Measurements from ENCODE around the gene PIWIL4. TPM values are rescaled to one million over a fixed set of nuclear protein-coding genes. Genes with fewer than 3 reads are reported as not detected.
A peak's percentile ranks its signal among the peaks of the same experiment; 100 is the strongest.

Gene PIWIL4
- total RNA-seq (2014; rRNA removed; shearing (Covaris generic)), result not detected in 2 replicates

DNA sequence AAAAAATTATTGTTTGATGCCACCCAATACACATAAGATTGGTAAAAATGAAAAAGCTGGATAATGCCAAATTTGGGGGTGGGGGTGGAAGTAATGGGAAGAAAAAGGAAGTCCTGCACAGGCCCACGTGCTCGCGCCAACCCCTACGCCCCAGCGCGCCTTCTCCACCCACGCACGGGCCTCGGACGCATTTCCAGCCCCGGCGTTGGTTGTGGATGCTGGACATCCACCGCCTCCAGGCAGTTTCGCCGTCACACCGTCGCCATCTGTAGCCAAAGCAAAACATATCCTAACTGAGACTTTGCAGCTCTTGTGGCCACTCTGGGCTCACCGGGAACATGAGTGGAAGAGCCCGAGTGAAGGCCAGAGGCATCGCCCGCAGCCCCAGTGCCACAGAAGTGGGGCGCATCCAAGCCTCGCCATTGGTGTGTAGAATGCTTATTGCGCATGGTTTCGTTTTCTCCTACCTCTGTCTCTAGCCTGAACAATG is at the start of gene PIWIL4:
TSS of gene PIWIL4 (plus strand) at position 188 of the 490 bp plus-strand sequence. CDS start at position 339, 151 bp downstream.
- Histone ChIP-seq H3K9me3 (replicated peaks) (no peaks in the 10 kb centered on the region), H3K4me1 (no peaks in the 10 kb centered on the region), H3K4me3 (no peak within 1 kb of the TSS), H3K36me3 (no peaks in the 10 kb centered on the region), H3K27me3 (no peaks in the 10 kb centered on the region), H3K27ac (no peak within 1 kb of the TSS)
- no peak for DNase-seq

DNA sequence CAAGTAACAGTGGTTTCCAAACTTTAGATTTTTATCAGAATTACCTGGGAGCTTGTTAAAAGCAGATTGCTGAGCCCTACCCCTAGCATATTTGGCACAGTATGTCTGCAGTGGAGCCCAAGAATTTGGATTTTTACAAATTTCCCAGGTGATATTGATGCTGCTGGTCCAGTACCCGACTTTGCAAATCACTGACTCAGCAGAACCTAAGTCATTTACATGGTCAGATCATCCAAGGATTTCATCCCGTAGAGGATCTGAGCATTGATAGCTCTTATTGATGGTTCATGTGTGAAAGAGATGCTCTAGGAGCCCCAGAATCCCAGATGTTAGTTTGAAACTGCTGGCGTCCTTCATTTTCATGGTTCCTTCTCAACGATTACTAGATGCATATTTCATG is 48.9 kb upstream of the PIWIL4 start:
- Histone ChIP-seq H3K4me3 (no peak overlapping the region), H3K9me3 (replicated peaks) (no peaks in the 10 kb centered on the region), H3K4me1 (no peaks in the 10 kb centered on the region), H3K27me3 (no peaks in the 10 kb centered on the region), H3K36me3 (no peaks in the 10 kb centered on the region), H3K27ac (no peak overlapping the region)
- no peak for DNase-seq

DNA sequence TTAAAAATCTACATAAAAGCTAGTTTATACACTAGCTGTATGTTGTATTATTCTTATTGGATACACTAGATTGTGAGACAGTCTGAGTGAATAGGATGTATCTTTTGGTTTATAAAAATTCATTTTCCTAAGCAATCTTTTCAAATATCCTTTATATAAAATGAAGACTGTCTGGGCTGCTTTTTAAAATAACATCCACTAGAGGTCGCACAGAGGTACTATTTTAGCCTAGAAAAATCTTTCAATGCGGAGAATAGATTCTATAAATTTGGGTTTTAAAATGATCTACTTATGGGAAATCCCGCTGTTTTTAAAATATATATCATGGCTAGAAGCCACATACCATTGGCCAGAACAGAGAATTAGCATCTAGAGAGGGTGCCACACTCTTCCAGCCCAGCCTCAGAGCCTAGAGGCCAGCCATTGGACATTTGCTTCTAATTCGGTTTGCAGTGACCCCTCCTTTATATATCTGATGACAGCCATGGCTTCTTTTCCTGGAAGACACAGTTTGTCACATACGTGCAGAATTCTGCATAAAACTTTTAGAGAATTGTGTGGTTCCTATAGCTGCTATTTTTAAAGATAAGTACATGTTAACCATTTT is 47.6 kb upstream of the PIWIL4 start:
- H3K27ac ChIP-seq, result no peak overlapping the region
- no peaks in the 10 kb centered on the region for H3K27me3 ChIP-seq
- H3K4me1 ChIP-seq, result no peaks in the 10 kb centered on the region
- no peak overlapping the region for H3K4me3 ChIP-seq
- H3K9me3 ChIP-seq (replicated peaks), result no peaks in the 10 kb centered on the region
- DNase-seq, result peak in 1 of 2 experiments; percentile 54
- H3K36me3 ChIP-seq, result no peaks in the 10 kb centered on the region

GRCh38 chr11:94521684-94522083 is 45.5 kb upstream of the PIWIL4 start:
- H3K4me1 ChIP-seq, result no peaks in the 10 kb centered on the region
- H3K9me3 ChIP-seq (replicated peaks), result no peaks in the 10 kb centered on the region
- H3K36me3 ChIP-seq, result no peaks in the 10 kb centered on the region
- no peak overlapping the region for H3K4me3 ChIP-seq
- H3K27me3 ChIP-seq, result no peaks in the 10 kb centered on the region
- no peak overlapping the region for H3K27ac ChIP-seq
- peak in 1 of 2 experiments; percentile 7 for DNase-seq

DNA sequence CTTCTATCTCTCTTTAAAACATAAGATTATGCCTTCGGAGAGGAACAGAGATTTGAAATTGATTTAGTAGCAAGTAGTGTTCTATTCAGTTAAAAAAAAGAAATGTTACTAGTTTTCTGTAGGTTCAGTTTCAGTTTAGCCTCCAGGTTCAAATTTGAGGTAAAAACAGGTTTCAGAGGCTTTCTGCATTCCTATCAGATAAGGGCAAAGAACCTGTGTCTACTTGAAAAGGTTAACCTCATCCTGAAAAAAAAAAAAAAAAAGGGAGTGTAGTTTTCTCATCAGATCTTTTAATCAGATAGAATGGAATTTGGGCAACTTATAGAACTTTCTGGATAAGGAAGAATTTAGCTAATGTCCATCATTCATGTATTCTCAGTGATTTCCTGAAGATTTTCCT is 42.8 kb upstream of the PIWIL4 start:
- no peaks in the 10 kb centered on the region for H3K9me3 ChIP-seq (replicated peaks)
- H3K4me1 ChIP-seq, result no peaks in the 10 kb centered on the region
- no peak overlapping the region for H3K27ac ChIP-seq
- H3K27me3 ChIP-seq, result no peaks in the 10 kb centered on the region
- no peak overlapping the region for H3K4me3 ChIP-seq
- DNase-seq, result no peak
- H3K36me3 ChIP-seq, result no peaks in the 10 kb centered on the region

DNA sequence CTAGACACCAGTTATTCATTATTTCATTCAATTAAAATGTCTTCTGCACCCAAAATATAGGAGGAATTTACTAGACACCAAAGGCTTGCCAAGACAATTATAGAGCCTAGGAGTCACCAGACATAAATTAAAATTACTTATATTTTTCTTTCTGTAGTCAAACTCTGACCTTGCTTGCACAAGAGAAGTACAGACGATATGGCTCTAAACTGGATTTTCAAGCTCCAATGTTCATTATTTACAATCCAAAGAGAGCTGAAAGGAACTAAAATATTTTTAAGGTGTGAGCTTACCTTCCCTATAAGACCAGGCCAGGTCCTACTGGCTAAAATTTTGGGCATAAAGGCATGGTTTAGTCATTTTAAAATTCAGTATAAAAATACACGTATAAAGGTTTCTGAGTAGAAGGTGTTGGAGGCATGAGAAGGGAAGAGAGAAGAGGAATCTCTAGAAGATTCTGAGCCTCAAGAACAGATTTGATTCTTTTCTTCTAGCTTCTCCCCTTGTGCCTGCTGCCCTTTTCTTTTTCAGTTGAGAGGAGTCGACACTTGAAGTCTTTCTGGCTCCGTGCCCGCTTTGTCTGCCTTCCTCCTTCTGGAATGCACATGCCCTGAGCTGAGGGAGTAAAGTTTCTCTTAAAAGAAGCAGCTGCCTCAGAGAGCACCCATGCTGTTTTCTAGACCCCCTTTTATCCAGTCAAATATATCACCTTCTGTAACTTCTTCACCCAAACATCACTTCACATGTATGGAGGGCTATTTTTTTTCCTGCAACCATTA is 41.4 kb upstream of the PIWIL4 start:
- DNase-seq, result peak; percentile 73 to 76
- no peaks in the 10 kb centered on the region for H3K9me3 ChIP-seq (replicated peaks)
- no peaks in the 10 kb centered on the region for H3K27me3 ChIP-seq
- H3K4me1 ChIP-seq, result no peaks in the 10 kb centered on the region
- no peak overlapping the region for H3K4me3 ChIP-seq
- H3K27ac ChIP-seq, result no peak overlapping the region
- no peaks in the 10 kb centered on the region for H3K36me3 ChIP-seq

DNA sequence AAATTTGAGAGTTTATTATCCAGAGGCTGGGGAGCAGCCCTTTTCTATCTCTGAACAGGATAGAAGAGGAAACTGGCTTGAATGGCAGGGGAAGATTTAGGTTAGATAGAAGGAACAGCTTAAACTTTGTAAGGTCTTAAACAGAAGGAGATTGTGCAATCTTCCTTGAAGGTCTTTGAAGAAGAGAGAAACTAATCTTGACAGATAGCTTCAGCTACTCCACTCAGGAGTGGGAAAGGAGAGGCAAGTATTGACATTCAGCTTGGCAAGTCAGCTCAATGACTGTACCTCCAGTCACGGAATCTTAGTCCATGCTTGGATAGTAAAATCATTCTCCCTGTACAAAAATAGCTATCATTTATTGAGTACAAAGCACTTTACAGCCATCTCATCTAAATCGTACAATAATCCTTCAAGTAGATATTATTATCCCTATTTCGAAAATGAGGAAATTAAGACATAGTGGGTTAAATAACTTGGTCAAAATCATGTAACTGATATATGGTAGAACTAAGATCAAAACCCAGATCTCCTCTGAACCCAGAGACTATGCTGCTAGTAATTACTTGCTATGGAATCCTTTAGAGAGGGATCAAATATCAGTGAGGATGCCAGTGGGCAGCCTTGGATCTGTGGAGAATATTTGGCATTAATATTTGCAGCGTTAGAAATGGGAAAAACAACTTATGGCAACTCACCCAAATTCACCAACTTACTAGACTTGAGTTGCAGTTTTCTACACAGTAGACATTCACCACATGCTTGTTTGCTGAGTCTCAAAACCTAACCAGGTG is 40.3 kb upstream of the PIWIL4 start:
- no peak for DNase-seq
- no peaks in the 10 kb centered on the region for H3K4me1 ChIP-seq
- no peaks in the 10 kb centered on the region for H3K9me3 ChIP-seq (replicated peaks)
- no peaks in the 10 kb centered on the region for H3K36me3 ChIP-seq
- H3K27me3 ChIP-seq, result no peaks in the 10 kb centered on the region
- H3K4me3 ChIP-seq, result no peak overlapping the region
- H3K27ac ChIP-seq, result no peak overlapping the region

- Histone ChIP-seq H3K27me3 (no peaks in the 10 kb centered on the region), H3K27ac (no peak overlapping the region), H3K4me3 (no peak overlapping the region), H3K4me1 (no peaks in the 10 kb centered on the region), H3K36me3 (no peaks in the 10 kb centered on the region), H3K9me3 (replicated peaks) (no peaks in the 10 kb centered on the region)
- no peak for DNase-seq
These were observed 38.6 kb upstream of the PIWIL4 start for GRCh38 chr11:94528551-94528950.

- DNase-seq, result no peak
- Histone ChIP-seq H3K27me3 (no peaks in the 10 kb centered on the region), H3K36me3 (no peaks in the 10 kb centered on the region), H3K27ac (no peak overlapping the region), H3K4me1 (no peaks in the 10 kb centered on the region), H3K9me3 (replicated peaks) (no peaks in the 10 kb centered on the region), H3K4me3 (no peak overlapping the region)
These were observed 35.0 kb upstream of the PIWIL4 start for GRCh38 chr11:94532211-94532610.

- no peaks in the 10 kb centered on the region for H3K27me3 ChIP-seq
- H3K27ac ChIP-seq, result no peak overlapping the region
- no peaks in the 10 kb centered on the region for H3K36me3 ChIP-seq
- H3K4me1 ChIP-seq, result no peaks in the 10 kb centered on the region
- H3K9me3 ChIP-seq (replicated peaks), result no peaks in the 10 kb centered on the region
- DNase-seq, result no peak
- no peak overlapping the region for H3K4me3 ChIP-seq
These were observed 34.0 kb upstream of the PIWIL4 start for GRCh38 chr11:94533206-94533605.

DNA sequence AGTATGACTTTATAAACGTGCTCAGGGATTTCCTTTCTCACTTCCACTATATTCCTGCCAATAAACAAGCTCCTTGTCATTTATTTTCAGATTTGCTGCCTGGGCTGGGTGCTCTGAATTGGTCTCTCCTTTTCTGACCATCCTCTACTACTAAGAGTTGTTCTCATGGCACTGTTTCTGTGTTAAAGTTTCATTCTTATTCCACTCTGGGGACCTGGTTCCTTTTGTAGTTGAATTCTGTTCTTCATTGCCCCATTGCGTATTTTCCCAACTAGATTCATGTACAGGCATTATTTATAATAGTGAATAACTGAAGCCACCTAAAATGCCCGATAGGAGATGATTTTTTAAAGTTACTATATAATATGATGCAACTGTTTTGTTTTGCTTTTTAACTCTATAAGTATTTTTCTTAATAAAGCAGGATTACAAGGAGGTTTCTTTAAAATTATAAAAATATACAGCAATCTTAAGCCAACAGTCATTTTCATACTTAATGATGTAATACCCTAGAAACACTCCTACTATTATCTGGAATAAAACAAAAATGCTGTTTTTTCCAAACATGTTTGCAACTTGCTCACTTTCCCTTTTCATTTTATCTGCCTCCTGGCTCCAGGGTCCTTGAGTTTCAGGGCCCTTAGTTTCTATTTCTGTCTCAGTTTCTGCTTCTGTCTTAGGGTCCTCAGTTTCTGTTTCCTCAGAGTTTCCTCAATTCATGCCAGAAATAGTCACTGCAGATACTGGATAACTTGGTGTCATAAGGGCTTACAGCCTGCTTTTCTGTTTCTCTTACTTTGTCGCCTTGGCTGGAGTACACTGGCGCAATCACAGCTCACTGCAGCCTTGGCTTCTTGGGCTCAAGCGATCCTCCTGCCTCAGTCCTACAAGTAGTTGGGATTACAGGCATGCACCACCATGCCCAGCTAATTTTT is 33.2 kb upstream of the PIWIL4 start:
- H3K4me3 ChIP-seq, result no peak overlapping the region
- DNase-seq, result no peak
- H3K36me3 ChIP-seq, result no peaks in the 10 kb centered on the region
- H3K9me3 ChIP-seq (replicated peaks), result no peaks in the 10 kb centered on the region
- no peaks in the 10 kb centered on the region for H3K27me3 ChIP-seq
- H3K4me1 ChIP-seq, result no peaks in the 10 kb centered on the region
- H3K27ac ChIP-seq, result no peak overlapping the region

GRCh38 chr11:94536386-94536785 is 30.8 kb upstream of the PIWIL4 start:
- no peaks in the 10 kb centered on the region for H3K9me3 ChIP-seq (replicated peaks)
- no peaks in the 10 kb centered on the region for H3K36me3 ChIP-seq
- no peaks in the 10 kb centered on the region for H3K27me3 ChIP-seq
- H3K4me1 ChIP-seq, result no peaks in the 10 kb centered on the region
- no peak for DNase-seq
- no peak overlapping the region for H3K4me3 ChIP-seq
- H3K27ac ChIP-seq, result no peak overlapping the region

- H3K4me3 ChIP-seq, result no peak overlapping the region
- H3K27me3 ChIP-seq, result no peaks in the 10 kb centered on the region
- DNase-seq, result peak in 1 of 2 experiments; percentile 15
- no peaks in the 10 kb centered on the region for H3K4me1 ChIP-seq
- H3K9me3 ChIP-seq (replicated peaks), result no peaks in the 10 kb centered on the region
- no peak overlapping the region for H3K27ac ChIP-seq
- H3K36me3 ChIP-seq, result no peaks in the 10 kb centered on the region
These were observed 30.1 kb upstream of the PIWIL4 start for GRCh38 chr11:94537031-94537600.

- H3K27ac ChIP-seq, result no peak overlapping the region
- DNase-seq, result no peak
- H3K36me3 ChIP-seq, result no peaks in the 10 kb centered on the region
- H3K9me3 ChIP-seq (replicated peaks), result no peaks in the 10 kb centered on the region
- no peaks in the 10 kb centered on the region for H3K4me1 ChIP-seq
- H3K4me3 ChIP-seq, result no peak overlapping the region
- H3K27me3 ChIP-seq, result no peaks in the 10 kb centered on the region
These were observed 27.7 kb upstream of the PIWIL4 start for GRCh38 chr11:94539420-94539819.
